Spleen (tissue), 11 donors: ENCODE results near the gene JADE2. TPM values are rescaled to one million over a fixed set of nuclear protein-coding genes. Genes with fewer than 3 reads are reported as not detected.

Experiments used
- DNase-seq: peaks from one replicate; pipeline ENCODE4 v3.0.0-alpha.2; 2020
- H3K27ac ChIP-seq, 8 donors: fragments of 200-600 bp; sonication (generic) in 7 of 8; 1 replicate in 4 of 8; 2 replicates in 4 of 8; pipeline versions ENCODE4 v1.5.0 to v1.8.0; 2016 to 2021; ENCODE audit warnings: inconsistent platforms in 4 of 8, mild to moderate bottlenecking in 4 of 8, moderate library complexity in 1 of 8
- H3K27me3 ChIP-seq, 7 donors: fragments of 200-600 bp; sonication (generic) in 6 of 7; replicated peaks in 1 of 7; 1 replicate in 4 of 7; 2 replicates in 3 of 7; pipeline versions ENCODE4 v1.5.0 to v1.8.0; 2016 to 2021; ENCODE audit warnings: inconsistent platforms in 3 of 7, mild to moderate bottlenecking in 1 of 7
- H3K36me3 ChIP-seq, 6 donors: fragments of 200-600 bp; sonication (generic) in 5 of 6; 1 replicate in 4 of 6; 2 replicates in 2 of 6; pipeline versions ENCODE4 v1.5.0 to v1.8.0; 2016 to 2021; ENCODE audit warnings: inconsistent platforms in 2 of 6
- H3K4me1 ChIP-seq, 6 donors: fragments of 200-600 bp; sonication (generic) in 5 of 6; 1 replicate in 3 of 6; 2 replicates in 3 of 6; pipeline versions ENCODE4 v1.5.0 to v1.8.0; 2016 to 2021; ENCODE audit warnings: inconsistent platforms in 3 of 6
- H3K4me3 ChIP-seq, 8 donors: fragments of 200-600 bp; sonication (generic) in 7 of 8; 1 replicate in 4 of 8; 2 replicates in 4 of 8; pipeline versions ENCODE4 v1.5.0 to v1.8.0; 2016 to 2021; ENCODE audit warnings: inconsistent platforms in 4 of 8, mild to moderate bottlenecking in 4 of 8, moderate library complexity in 2 of 8
- H3K9me3 ChIP-seq, 8 donors: fragments of 200-600 bp; sonication (generic) in 7 of 8; 1 replicate in 4 of 8; 2 replicates in 4 of 8; pipeline versions ENCODE4 v1.5.0 to v1.8.0; 2016 to 2021; ENCODE audit warnings: inconsistent platforms in 4 of 8
- POLR2A ChIP-seq, 3 donors: fragments of 450-650 bp; IDR thresholded peaks; one replicate each; pipeline ENCODE4 v1.5.1; 2017; ENCODE audit warnings: antibody characterized with exemption in 3 of 3, mild to moderate bottlenecking in 1 of 3
- POLR2AphosphoS5 ChIP-seq, 3 donors: sonication (generic); formaldehyde crosslinking; IDR thresholded peaks; one replicate each; pipeline ENCODE4 v1.5.1; 2017; ENCODE audit warnings: antibody characterized with exemption in 3 of 3
- WGBS, 5 donors: extraction: QIAGEN DNeasy Blood & Tissue Kit in 3 of 5; methylation state at CpG; one replicate each; pipeline versions ENCODE4 v1.1.5 to v1.1.7; 2013 to 2018; 5-methylcytosine and 5-hydroxymethylcytosine counted together
- intact Hi-C: fragments of 100-400 bp; cut with DNase I; formaldehyde crosslinking; loops from one replicate; pipeline ENCODE4 v1.15.0; 2023; ENCODE audit warnings: low total_unique reads
- polyA plus RNA-seq, 3 donors: library from polyadenylated mRNA; stranded (reverse); fragments of 200-250 nt; gene quantifications; one replicate each; pipeline ENCODE4 v1.2.1, GENCODE V29; 2013
- total RNA-seq, 7 donors: library from RNA; depleted of rRNA in 3 of 7; stranded (reverse); fragments of >200 nt in 3 of 7; fragmentation: NEBNext Ultra II Directional in 4 of 7; extraction: Animal tissue kit (Norgen Biotek cat#: 25700) in 4 of 7; gene quantifications; one replicate each; pipeline versions ENCODE4 v1.1.0 to v1.2.1, GENCODE V29; 2016 to 2021
- TF ChIP-seq, protein P1 (sequence below), 11 experiments: fragments of 200-600 bp in 7 of 11; fragments of 450-650 bp in 4 of 11; sonication (generic) in 4 of 11; IDR thresholded peaks in 8 of 11; conservative IDR thresholded peaks in 3 of 11; 1 replicate in 7 of 11; 2 replicates in 4 of 11; pipeline versions ENCODE4 v1.4.0 to v1.8.0; 2016 to 2021; ENCODE audit warnings: antibody characterized with exemption in 11 of 11, inconsistent platforms in 4 of 11, mild to moderate bottlenecking in 1 of 11
- donor health status: healthy with polysubstance abuse.
- donor health status: DM: no; HTN: no; CAD: no; lungs with moderate emphysema.
- donor health status: DM: no; HTN: no; CAD: no.
- donor health status: Bipolar disorder and iron deficiency.
- donor health status: healthy.
- donor health status: DM: no; HTN: no; CAD: no.
- donor health status: DM: yes; HTN: yes; CAD: no.

Gene JADE2
- total and polyA plus RNA-seq, 10 donors: 12.3 to 131 (median 94.3) TPM

DNA sequence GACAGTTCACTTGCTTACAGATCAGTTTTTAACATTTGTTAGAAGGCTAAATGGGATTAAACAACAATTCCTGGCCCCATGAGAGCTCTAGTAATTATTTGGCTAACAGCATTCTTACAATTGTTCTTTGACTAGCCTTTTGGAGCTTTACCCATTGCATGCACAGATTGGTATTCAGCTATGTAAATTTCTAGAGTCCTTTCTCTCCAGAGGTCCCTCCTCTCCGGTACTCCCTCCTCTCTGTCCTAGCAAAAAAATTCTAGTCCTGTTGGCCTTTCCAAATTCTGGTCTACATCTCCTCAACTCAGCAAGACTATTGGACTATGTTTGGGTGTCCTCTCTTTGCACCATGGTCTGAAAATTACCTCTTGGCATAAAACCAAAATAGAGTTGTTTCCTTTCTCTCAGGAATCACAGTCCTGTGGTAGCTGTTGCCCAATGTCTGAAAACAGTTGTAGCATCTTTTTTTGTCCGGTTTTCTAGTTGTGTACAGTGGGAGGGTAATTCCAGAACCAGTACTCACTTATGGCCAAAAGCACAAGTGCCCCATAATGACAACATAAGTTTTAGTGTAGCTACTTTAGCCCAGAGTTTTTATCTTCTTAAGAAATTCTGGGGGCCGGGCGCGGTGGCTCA, 89.1 kb downstream of the JADE2 start:
- Histone ChIP-seq H3K36me3 (peaks cover 2 to 100% (median 63%) of the 10 kb centered on the region in 6 donors), H3K4me3 (no peak overlapping the region), H3K4me1 (no peaks in the 10 kb centered on the region), H3K27ac (no peak overlapping the region), H3K27me3 (no peaks in the 10 kb centered on the region), H3K9me3 (no peaks in the 10 kb centered on the region)
- intact Hi-C loops: no loop called here
- WGBS, 5 donors: 94 to 99% (median 94%) methylated on average over 5 of the region's 5 CpGs
- DNase-seq: no peak
- TF ChIP-seq, protein P1, sequence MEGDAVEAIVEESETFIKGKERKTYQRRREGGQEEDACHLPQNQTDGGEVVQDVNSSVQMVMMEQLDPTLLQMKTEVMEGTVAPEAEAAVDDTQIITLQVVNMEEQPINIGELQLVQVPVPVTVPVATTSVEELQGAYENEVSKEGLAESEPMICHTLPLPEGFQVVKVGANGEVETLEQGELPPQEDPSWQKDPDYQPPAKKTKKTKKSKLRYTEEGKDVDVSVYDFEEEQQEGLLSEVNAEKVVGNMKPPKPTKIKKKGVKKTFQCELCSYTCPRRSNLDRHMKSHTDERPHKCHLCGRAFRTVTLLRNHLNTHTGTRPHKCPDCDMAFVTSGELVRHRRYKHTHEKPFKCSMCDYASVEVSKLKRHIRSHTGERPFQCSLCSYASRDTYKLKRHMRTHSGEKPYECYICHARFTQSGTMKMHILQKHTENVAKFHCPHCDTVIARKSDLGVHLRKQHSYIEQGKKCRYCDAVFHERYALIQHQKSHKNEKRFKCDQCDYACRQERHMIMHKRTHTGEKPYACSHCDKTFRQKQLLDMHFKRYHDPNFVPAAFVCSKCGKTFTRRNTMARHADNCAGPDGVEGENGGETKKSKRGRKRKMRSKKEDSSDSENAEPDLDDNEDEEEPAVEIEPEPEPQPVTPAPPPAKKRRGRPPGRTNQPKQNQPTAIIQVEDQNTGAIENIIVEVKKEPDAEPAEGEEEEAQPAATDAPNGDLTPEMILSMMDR (IDR thresholded peaks at IDR 0.05 in 8 of 11, conservative IDR thresholded peaks at IDR 0.05 in 3 of 11): no peak
- TF ChIP-seq POLR2A (IDR thresholded peaks at IDR 0.05) (no peak), POLR2AphosphoS5 (IDR thresholded peaks at IDR 0.05) (no peak)

DNA sequence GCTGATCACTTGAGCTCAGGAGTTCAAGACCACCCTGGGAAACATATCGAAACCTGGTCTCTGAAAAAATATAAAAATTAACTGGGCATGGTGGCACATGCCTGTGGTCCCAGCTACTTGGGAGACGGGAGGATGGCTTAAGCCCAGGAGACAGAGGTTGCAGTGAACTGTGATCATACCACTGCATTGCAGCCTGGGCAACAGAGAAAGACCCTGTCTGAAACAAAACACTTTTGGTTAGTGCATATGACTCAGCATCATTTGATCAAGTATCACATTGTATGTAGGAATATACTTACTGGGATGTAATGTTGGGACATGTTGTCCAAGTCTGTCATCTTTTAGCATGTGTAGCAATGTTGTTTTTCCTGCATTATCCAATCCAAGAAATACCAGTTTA, 95.2 kb downstream of the JADE2 start:
- H3K4me3 ChIP-seq: no peak overlapping the region
- H3K27me3 ChIP-seq: no peaks in the 10 kb centered on the region
- H3K36me3 ChIP-seq: peaks cover 0 to 94% (median 64%) of the 10 kb centered on the region in 6 donors
- intact Hi-C loops: no loop called here
- H3K9me3 ChIP-seq: no peaks in the 10 kb centered on the region
- WGBS, 5 donors: 96 to 98% (median 98%) methylated on average over 2 of the region's 2 CpGs
- no peak for DNase-seq
- no peak overlapping the region for H3K27ac ChIP-seq
- H3K4me1 ChIP-seq: peaks cover 0 to 14% (median 0%) of the 10 kb centered on the region in 6 donors
- TF ChIP-seq POLR2A (IDR thresholded peaks at IDR 0.05): no peak
- TF ChIP-seq, protein P1 (IDR thresholded peaks at IDR 0.05 in 8 of 11, conservative IDR thresholded peaks at IDR 0.05 in 3 of 11): no peak
- no peak for TF ChIP-seq POLR2AphosphoS5 (IDR thresholded peaks at IDR 0.05)

DNA sequence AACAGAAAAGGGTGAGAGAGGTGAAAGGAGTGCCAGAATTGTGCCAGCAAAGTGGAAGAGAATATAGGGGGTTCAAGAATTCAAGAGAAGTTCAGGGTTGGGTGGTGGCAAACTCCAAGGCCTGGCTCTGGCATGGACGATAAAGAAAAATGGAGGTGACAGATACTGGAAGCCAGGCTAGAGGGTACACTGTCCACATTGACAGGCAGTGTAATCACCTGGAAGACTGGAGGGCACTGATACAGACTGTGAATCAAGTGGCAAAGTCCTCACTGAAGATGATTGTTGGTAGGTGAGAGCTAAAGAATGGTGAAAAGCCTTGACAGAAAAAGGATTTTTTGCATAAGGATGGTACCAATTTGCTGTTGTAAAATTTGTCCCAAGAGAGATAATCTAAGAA, 100.1 kb downstream of the JADE2 start:
- no peak for TF ChIP-seq POLR2AphosphoS5 (IDR thresholded peaks at IDR 0.05)
- TF ChIP-seq, protein P1 (IDR thresholded peaks at IDR 0.05 in 8 of 11, conservative IDR thresholded peaks at IDR 0.05 in 3 of 11): no peak
- peaks cover 0 to 65% (median 26%) of the 10 kb centered on the region in 6 donors for H3K36me3 ChIP-seq
- intact Hi-C loops: no loop called here
- H3K4me1 ChIP-seq: peaks cover 5 to 57% (median 12%) of the 10 kb centered on the region in 6 donors
- H3K4me3 ChIP-seq: no peak overlapping the region
- no peaks in the 10 kb centered on the region for H3K9me3 ChIP-seq
- H3K27ac ChIP-seq: peak overlapping the region in 1 of 8 donors; percentile 55
- WGBS, 5 donors: 89 to 97% (median 94%) methylated on average over 1 of the region's 1 CpG
- no peaks in the 10 kb centered on the region for H3K27me3 ChIP-seq
- DNase-seq: no peak

DNA sequence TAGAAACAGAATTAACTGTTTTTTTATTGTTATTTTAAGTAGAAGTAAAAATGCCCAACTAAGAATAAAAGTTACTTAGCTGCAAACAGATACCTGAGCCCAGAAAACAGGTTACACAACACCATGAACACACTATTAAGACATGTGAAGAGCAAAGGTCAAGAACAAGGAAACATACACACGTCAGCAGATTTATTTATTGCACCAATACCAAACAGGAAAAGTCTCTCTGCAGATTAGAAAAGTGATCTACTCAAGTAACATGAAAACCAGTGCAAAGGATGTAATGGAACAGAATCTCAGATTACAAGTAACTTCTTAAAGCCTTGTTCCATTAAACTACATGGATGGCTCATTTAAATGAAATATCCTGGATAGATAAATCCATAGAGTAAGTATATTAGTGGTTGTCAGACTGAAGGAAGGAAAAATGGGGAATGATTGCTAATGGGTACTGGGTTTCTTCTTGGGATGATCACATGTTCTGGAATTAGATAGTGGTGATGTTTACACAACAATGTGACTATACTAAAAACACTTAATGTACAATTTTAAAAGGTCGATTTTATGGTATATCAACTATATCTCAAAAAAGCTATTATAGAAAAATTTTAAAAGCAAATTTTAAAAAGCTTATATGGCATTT, 101.0 kb downstream of the JADE2 start:
- Histone ChIP-seq H3K36me3 (peaks cover 0 to 55% (median 17%) of the 10 kb centered on the region in 6 donors), H3K4me1 (peaks cover 9 to 66% (median 21%) of the 10 kb centered on the region in 6 donors), H3K9me3 (no peaks in the 10 kb centered on the region), H3K27me3 (no peaks in the 10 kb centered on the region), H3K27ac (peak overlapping the region in 6 of 8 donors; percentile 8 to 58 (median 45)), H3K4me3 (no peak overlapping the region)
- TF ChIP-seq POLR2AphosphoS5 (IDR thresholded peaks at IDR 0.05) (no peak), POLR2A (IDR thresholded peaks at IDR 0.05) (no peak)
- TF ChIP-seq, protein P1 (IDR thresholded peaks at IDR 0.05 in 8 of 11, conservative IDR thresholded peaks at IDR 0.05 in 3 of 11): no peak
- no peak for DNase-seq
- 54 to 65% (median 61%) methylated on average over 2 of the region's 2 CpGs for WGBS, 5 donors
- intact Hi-C loops: no loop called here
